Measurements from ENCODE around the gene ANKS3. TPM values are rescaled to one million over a fixed set of nuclear protein-coding genes. Genes with fewer than 3 reads are reported as not detected.

ANKS3 gene
- total RNA-seq, 1 experiment from 2014 or later = 26.6 TPM

DNA sequence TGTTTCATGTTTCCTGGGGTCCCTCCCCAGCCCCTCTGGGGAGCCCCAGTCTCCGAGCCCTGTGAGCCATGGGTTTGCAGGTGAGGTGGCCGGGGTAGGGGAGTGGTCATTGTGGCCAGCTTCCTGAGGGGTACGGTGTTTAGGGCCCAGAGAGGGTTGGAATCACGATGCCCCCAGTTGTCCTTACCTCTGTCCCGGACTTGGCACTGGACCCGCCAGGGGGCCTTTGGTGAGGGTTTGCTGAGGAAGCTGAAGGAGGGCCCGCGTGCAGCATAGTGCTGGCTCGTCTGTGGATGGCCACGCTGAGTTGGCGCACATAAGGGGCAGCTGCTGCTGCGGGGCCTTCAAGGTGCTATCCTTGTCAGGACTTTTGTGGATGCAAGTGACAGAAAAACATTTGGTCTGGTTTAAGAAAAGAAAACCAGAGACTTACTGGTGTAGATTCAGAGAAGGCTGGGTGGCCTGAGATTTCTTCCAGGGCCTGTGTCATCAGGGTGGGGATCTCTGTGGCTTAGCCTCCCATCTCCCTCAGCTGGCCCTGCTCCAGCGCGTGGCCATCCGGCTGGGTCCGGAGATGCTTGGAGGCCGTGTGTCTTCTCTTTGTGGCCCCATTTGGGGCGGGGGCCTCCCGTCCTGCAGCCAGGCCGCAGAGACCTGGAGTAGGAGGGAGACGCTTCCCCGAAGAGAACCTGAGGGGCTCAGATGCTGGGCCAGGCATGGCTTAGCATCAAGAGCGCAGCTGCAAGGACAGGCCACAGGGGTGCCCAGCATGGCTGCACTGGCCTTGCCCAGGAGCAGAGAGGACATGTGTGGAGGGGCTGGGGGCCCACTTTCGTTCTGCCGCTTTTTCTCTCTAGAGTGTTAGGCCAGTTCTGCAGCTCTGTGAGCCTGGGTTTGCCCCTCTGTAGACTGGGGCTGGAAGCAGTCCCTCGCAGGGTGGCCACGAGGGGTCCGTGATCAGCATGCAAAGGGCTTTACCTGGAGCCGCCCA, 74.4 kb downstream of the ANKS3 start:
- DNase-seq (ENCODE audit: low read depth, low spot score) (no peak), ATAC-seq (no peak)
- H3K36me3 ChIP-seq (ENCODE audit: control insufficient read depth, insufficient read depth, low read length) = no peaks in the 10 kb centered on the region; the same call in 1 of the 2 replicates
- intact Hi-C loops (cut with micrococcal nuclease; ENCODE audit: unreplicated experiment) = no loop called here
- H3K27me3 ChIP-seq (ENCODE audit: control insufficient read depth, insufficient read depth, low read length) = no peaks in the 10 kb centered on the region
- no peaks in the 10 kb centered on the region for H3K4me1 ChIP-seq (ENCODE audit: control insufficient read depth, insufficient read depth, low read length)
- no TSS peak for BruUV-seq (replicated peaks)
- H3K27ac ChIP-seq (ENCODE audit: low read length) = no peak overlapping the region
- POLR2A ChIA-PET = no interaction called here
- no peak overlapping the region for H3K4me3 ChIP-seq (ENCODE audit: low read depth in 2 of 2, low read length in 2 of 2)
- CTCF ChIA-PET = interaction anchor here (0.5 kb wide), 1 partner anchor 10 kb away, joined by 3 read pairs; no protein-coding TSS in a partner anchor
- in situ Hi-C loops (cut with HindIII; ENCODE audit: low pct_unique_long_range_greater_than_20kb, low sequenced_read_pairs) = no loop called here
- H3K9me3 ChIP-seq (ENCODE audit: control insufficient read depth, insufficient read depth, low read depth, low read length) = no peaks in the 10 kb centered on the region
- TF ChIP-seq, protein P1, sequence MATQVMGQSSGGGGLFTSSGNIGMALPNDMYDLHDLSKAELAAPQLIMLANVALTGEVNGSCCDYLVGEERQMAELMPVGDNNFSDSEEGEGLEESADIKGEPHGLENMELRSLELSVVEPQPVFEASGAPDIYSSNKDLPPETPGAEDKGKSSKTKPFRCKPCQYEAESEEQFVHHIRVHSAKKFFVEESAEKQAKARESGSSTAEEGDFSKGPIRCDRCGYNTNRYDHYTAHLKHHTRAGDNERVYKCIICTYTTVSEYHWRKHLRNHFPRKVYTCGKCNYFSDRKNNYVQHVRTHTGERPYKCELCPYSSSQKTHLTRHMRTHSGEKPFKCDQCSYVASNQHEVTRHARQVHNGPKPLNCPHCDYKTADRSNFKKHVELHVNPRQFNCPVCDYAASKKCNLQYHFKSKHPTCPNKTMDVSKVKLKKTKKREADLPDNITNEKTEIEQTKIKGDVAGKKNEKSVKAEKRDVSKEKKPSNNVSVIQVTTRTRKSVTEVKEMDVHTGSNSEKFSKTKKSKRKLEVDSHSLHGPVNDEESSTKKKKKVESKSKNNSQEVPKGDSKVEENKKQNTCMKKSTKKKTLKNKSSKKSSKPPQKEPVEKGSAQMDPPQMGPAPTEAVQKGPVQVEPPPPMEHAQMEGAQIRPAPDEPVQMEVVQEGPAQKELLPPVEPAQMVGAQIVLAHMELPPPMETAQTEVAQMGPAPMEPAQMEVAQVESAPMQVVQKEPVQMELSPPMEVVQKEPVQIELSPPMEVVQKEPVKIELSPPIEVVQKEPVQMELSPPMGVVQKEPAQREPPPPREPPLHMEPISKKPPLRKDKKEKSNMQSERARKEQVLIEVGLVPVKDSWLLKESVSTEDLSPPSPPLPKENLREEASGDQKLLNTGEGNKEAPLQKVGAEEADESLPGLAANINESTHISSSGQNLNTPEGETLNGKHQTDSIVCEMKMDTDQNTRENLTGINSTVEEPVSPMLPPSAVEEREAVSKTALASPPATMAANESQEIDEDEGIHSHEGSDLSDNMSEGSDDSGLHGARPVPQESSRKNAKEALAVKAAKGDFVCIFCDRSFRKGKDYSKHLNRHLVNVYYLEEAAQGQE (IDR thresholded peaks at IDR 0.05; ENCODE audit: insufficient read depth in 1 of 2, low read depth in 2 of 2, low read length in 1 of 2) = no peak
- no peak for TF ChIP-seq POLR2AphosphoS5 (IDR thresholded peaks at IDR 0.05; ENCODE audit: low read depth, low read length)
- no peak for TF ChIP-seq SIN3A (IDR thresholded peaks at IDR 0.05; ENCODE audit: borderline replicate concordance, insufficient read depth, low read depth, low read length)
- no peak for TF ChIP-seq TCF7L2 (IDR thresholded peaks at IDR 0.05; ENCODE audit: low read depth, low read length)
- TF ChIP-seq, protein P2, sequence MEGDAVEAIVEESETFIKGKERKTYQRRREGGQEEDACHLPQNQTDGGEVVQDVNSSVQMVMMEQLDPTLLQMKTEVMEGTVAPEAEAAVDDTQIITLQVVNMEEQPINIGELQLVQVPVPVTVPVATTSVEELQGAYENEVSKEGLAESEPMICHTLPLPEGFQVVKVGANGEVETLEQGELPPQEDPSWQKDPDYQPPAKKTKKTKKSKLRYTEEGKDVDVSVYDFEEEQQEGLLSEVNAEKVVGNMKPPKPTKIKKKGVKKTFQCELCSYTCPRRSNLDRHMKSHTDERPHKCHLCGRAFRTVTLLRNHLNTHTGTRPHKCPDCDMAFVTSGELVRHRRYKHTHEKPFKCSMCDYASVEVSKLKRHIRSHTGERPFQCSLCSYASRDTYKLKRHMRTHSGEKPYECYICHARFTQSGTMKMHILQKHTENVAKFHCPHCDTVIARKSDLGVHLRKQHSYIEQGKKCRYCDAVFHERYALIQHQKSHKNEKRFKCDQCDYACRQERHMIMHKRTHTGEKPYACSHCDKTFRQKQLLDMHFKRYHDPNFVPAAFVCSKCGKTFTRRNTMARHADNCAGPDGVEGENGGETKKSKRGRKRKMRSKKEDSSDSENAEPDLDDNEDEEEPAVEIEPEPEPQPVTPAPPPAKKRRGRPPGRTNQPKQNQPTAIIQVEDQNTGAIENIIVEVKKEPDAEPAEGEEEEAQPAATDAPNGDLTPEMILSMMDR (IDR thresholded peaks at IDR 0.05) = no peak

DNA sequence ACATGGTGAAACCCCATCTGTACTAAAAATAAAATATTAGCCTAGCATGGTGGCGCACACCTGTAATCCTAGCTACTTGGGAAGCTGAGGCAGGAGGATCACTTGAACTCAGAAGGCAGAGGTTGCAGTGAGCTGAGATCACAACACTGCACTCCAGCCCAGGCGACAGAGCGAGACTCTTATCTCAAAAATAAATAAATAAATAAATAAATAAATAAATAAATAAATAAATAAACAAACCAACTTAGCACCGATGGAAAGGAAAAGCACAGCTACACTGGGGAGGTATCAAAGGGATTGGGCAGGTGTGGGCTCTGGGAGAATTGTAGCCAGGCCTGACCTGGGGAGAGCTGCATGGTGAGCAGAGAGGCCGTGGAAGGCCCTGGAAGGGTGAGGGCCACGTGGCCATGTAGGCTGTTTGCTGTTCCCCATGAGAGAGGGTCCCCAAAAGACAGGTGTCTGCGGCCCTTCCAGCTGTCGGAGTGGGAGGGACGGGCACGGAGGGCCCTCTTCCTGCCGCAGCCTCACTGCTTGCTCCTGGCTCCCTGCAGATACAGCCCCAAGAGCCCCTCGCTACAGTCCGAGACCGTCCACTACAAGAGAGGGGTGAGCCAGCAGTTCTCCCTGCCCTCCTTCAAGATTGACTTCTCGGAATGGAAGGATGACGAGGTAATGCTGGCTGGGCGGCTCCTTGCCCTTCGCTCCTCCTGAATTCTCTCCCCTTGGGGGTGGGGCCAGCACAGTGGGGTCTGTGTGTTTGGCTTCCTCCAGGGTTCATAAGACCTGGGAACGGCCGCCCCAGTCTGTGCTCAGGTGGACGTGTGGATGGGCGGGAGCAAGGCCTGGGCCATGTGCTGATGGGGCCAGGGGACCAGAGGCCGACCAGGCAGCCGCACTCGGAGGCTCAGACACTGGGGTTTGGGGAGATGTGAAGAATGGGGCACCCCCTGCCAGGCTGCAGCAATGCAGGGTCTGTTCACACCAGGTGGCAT, 77.1 kb downstream of the ANKS3 start:
- ChIA-PET POLR2A (no interaction called here), CTCF (interaction anchor here (0.6 kb wide), 1 partner anchor 362 kb away, joined by 3 read pairs; no protein-coding TSS in a partner anchor)
- in situ Hi-C loops (cut with HindIII; ENCODE audit: low pct_unique_long_range_greater_than_20kb, low sequenced_read_pairs) (no loop called here), intact Hi-C loops (cut with micrococcal nuclease; ENCODE audit: unreplicated experiment) (no loop called here)
- ATAC-seq = no peak
- no peak for DNase-seq (ENCODE audit: low read depth, low spot score)
- H3K4me1 ChIP-seq (ENCODE audit: control insufficient read depth, insufficient read depth, low read length) = no peaks in the 10 kb centered on the region
- H3K27me3 ChIP-seq (ENCODE audit: control insufficient read depth, insufficient read depth, low read length) = no peaks in the 10 kb centered on the region
- H3K4me3 ChIP-seq (ENCODE audit: low read depth in 2 of 2, low read length in 2 of 2) = no peak overlapping the region
- H3K9me3 ChIP-seq (ENCODE audit: control insufficient read depth, insufficient read depth, low read depth, low read length) = no peaks in the 10 kb centered on the region
- BruUV-seq (replicated peaks) = no TSS peak
- no peak for TF ChIP-seq TCF7L2 (IDR thresholded peaks at IDR 0.05; ENCODE audit: low read depth, low read length)
- TF ChIP-seq, protein P2 (IDR thresholded peaks at IDR 0.05) = no peak
- TF ChIP-seq SIN3A (IDR thresholded peaks at IDR 0.05; ENCODE audit: borderline replicate concordance, insufficient read depth, low read depth, low read length) = no peak
- no peak for TF ChIP-seq POLR2AphosphoS5 (IDR thresholded peaks at IDR 0.05; ENCODE audit: low read depth, low read length)
- TF ChIP-seq, protein P1 (IDR thresholded peaks at IDR 0.05; ENCODE audit: insufficient read depth in 1 of 2, low read depth in 2 of 2, low read length in 1 of 2) = no peak
- no peaks in the 10 kb centered on the region; the same call in 1 of the 2 replicates for H3K36me3 ChIP-seq (ENCODE audit: control insufficient read depth, insufficient read depth, low read length)
- no peak overlapping the region for H3K27ac ChIP-seq (ENCODE audit: low read length)

All from Panc1 (cell line).